Bronchial epithelial cell (primary cell): ENCODE measurements around the gene SPATA13. TPM values are rescaled to one million over a fixed set of nuclear protein-coding genes. Genes with fewer than 3 reads are reported as not detected.

Experiments
- DNase-seq: peaks from one replicate; pipeline ENCODE4 v3.0.0-alpha.2; 2010; ENCODE audit warnings: low read depth
- FAIRE-seq: peaks from 2 replicates; lab custom pipeline; 2011; peaks lifted over from hg19 to GRCh38; lab: Jason Lieb, UNC
- H3K27me3 ChIP-seq: 2 replicates; pipeline ENCODE4 v1.5.1; 2011; ENCODE audit warnings: low read length; ENCODE audit not compliant: control insufficient read depth, insufficient read depth
- H3K36me3 ChIP-seq: 2 replicates; pipeline ENCODE4 v1.5.1; 2011; ENCODE audit warnings: low read length; ENCODE audit not compliant: control insufficient read depth, insufficient read depth
- H3K4me3 ChIP-seq: 2 replicates; pipeline ENCODE4 v1.5.1; 2011; ENCODE audit warnings: mild to moderate bottlenecking, low read depth, low read length, control low read depth
- total RNA-seq: library from RNA; depleted of rRNA; stranded (reverse); fragments of >200 nt; gene quantifications from 2 replicates; pipeline ENCODE4 v1.2.1, GENCODE V29; 2014
- TF ChIP-seq, protein P1 (sequence below): IDR thresholded peaks from 2 replicates; pipeline ENCODE4 v1.5.1; 2011; ENCODE audit warnings: mild to moderate bottlenecking, moderate library complexity, low read length, control low read depth, inconsistent platforms; ENCODE audit not compliant: insufficient read depth, severe bottlenecking

SPATA13 gene
- total RNA-seq, 1 donor from 2014 or later, result 2.1 TPM

DNA sequence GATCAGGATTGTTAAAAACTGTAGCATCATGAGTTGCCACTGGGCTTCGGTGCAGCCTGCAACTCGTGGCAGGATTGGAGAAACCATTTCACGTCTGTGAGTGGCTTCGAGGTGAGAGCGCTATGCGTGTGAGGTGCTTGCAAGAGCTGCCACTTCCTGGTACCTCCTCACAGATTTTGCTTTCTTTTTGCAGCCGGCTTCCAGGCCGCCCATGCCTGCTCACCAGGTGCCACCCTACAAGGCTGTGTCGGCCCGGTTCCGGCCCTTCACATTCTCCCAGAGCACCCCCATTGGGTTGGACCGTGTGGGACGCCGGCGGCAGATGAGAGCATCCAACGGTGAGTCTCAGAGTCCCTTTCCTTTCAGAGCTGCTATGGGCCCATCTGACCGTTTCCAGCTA is 91.0 kb downstream of the SPATA13 start:
- no peak for FAIRE-seq
- TF ChIP-seq, protein P1, sequence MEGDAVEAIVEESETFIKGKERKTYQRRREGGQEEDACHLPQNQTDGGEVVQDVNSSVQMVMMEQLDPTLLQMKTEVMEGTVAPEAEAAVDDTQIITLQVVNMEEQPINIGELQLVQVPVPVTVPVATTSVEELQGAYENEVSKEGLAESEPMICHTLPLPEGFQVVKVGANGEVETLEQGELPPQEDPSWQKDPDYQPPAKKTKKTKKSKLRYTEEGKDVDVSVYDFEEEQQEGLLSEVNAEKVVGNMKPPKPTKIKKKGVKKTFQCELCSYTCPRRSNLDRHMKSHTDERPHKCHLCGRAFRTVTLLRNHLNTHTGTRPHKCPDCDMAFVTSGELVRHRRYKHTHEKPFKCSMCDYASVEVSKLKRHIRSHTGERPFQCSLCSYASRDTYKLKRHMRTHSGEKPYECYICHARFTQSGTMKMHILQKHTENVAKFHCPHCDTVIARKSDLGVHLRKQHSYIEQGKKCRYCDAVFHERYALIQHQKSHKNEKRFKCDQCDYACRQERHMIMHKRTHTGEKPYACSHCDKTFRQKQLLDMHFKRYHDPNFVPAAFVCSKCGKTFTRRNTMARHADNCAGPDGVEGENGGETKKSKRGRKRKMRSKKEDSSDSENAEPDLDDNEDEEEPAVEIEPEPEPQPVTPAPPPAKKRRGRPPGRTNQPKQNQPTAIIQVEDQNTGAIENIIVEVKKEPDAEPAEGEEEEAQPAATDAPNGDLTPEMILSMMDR, result no peak
- no peak for DNase-seq
- no peak overlapping the region for H3K4me3 ChIP-seq
- H3K36me3 ChIP-seq, result no peaks in the 10 kb centered on the region
- no peaks in the 10 kb centered on the region for H3K27me3 ChIP-seq

DNA sequence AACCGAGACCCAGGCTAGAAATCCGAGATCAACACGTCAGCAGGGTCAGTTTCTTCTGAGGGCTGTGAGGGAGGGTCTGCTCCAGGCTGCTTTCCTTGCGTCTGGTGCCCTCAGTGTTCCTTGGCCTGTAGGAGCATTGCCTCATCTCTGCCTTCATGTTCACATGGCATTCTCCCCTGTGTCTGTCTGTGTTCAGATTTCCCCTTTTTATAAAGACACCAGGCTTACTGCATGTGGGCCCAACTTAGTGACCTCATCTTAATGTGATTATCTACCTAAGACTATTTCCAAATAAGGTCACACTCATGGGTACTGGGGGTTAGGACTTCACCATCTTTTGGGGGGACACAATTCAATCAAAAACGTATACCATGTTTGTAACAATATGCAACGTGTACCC is 91.6 kb downstream of the SPATA13 start:
- TF ChIP-seq, protein P1, result no peak
- H3K36me3 ChIP-seq, result no peaks in the 10 kb centered on the region
- no peak for FAIRE-seq
- no peaks in the 10 kb centered on the region for H3K27me3 ChIP-seq
- no peak for DNase-seq
- H3K4me3 ChIP-seq, result no peak overlapping the region

DNA sequence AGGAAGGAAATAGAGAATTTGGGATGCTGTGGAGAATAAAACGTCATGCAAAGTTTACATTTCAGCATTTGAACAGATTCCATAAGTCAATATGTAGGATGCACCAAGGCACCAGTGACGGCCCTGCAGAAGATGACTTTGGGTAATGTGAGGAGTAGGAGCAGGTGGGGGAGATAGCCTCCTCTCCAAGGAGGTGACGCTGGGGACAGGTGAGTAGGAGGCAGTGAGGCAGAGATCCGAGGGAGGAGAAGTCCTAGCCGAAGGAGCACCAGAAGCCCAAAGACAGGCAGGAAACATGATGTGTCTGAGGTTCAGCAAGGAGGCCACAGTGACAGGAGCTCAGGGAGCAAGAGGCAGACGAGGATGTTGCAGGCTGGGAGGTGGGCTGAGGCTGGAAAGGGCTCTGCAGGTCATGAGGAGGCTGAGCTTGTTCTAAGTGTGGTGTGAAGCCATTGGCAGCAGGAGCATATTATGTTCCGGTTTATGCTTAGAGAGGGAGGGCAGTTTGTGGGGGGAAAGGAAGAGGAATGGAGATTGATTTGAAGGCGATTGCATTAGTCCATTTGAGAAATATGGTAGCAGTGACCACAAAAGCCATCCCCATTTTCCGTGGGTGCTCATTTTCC is 93.1 kb downstream of the SPATA13 start:
- H3K27me3 ChIP-seq, result no peaks in the 10 kb centered on the region
- H3K4me3 ChIP-seq, result no peak overlapping the region
- H3K36me3 ChIP-seq, result no peaks in the 10 kb centered on the region
- TF ChIP-seq, protein P1, result no peak
- DNase-seq, result no peak
- FAIRE-seq, result peak; percentile 90

DNA sequence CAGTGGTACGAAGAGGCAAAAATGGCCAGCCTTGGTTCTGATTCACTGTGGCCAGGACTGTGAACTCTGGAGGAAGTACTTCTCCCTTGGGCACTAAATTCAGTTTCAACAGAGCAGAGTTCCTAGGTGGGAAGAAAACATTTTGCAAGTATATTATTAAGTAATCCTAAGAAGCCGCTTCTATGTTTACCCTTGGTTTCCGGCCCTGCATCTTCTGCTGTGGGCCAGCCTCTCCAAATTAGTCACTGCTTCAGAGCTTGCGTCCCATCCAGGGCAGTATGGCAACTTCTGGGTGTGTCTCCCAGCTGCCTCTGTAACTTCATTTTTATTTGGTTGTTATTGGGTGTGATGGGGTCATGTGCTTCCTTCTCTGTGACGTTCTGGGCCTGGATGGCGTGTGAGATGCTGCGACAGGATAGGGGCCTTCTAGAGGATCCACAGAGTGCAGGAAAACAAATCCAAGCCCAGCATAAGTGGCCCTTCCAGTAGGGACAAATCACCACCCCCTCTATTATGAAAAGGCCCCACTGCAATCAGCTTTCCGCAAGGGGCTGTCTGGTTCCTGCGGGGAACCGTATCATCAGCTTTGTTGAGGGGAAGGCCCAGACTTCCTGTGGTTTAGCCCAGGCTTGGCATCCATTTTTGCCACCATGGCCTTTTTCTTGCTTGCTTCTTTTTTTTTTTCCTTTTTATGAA is 93.8 kb downstream of the SPATA13 start:
- DNase-seq (no peak), FAIRE-seq (no peak)
- Histone ChIP-seq H3K36me3 (no peaks in the 10 kb centered on the region), H3K4me3 (no peak overlapping the region), H3K27me3 (no peaks in the 10 kb centered on the region)
- TF ChIP-seq, protein P1, result no peak

DNA sequence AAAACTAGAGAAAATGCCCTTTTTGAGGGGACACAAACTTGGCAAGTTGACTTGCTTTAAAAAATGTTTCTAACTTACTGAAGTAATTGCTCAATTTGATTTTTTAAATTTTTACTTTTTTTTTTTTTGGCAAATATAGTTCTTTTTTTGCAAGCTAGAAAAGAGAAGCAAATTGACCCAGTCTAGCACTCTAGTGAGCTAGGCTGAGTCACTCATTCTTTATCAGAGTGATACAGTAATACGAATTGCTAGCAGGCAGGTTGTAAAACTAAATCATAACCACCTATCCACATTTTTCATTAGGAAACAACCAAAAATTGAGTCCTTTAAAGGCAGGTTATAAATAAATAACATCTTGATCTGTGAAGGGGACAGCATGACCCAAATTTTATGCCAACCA is 97.0 kb downstream of the SPATA13 start:
- Histone ChIP-seq H3K36me3 (no peaks in the 10 kb centered on the region), H3K27me3 (no peaks in the 10 kb centered on the region), H3K4me3 (no peak overlapping the region)
- TF ChIP-seq, protein P1, result no peak
- no peak for DNase-seq
- no peak for FAIRE-seq
